Right cardiac atrium (tissue), 5 donors: ENCODE data around the gene CD83. TPM values are rescaled to one million over a fixed set of nuclear protein-coding genes. Genes with fewer than 3 reads are reported as not detected.

Source experiments
- ATAC-seq, 2 donors: fragments of 200-7000 bp; cut with Tn5 transposase; one replicate each; pipeline versions ENCODE4 v1.8.0 to v1.9.1; 2020; ENCODE audit warnings: moderate library complexity in 2 of 2, mild to moderate bottlenecking in 1 of 2
- DNase-seq, 3 donors: peaks; one replicate each; pipeline ENCODE4 v3.0.0-alpha.2; 2020
- H3K27ac ChIP-seq: one replicate; pipeline ENCODE4 v1.5.1; 2013; ENCODE audit warnings: mild to moderate bottlenecking, low read length, control low read depth, moderate library complexity
- H3K27me3 ChIP-seq: one replicate; pipeline ENCODE4 v1.6.1; 2013; ENCODE audit not compliant: control insufficient read depth, insufficient read depth
- H3K4me1 ChIP-seq: one replicate; pipeline ENCODE4 v1.6.1; 2013; ENCODE audit warnings: low read length; ENCODE audit not compliant: control insufficient read depth, insufficient read depth
- H3K4me3 ChIP-seq: one replicate; pipeline ENCODE4 v1.5.1; 2013; ENCODE audit warnings: low read length, control low read depth
- H3K9me3 ChIP-seq: one replicate; pipeline ENCODE4 v1.6.1; 2013; ENCODE audit warnings: low read length; ENCODE audit not compliant: control insufficient read depth
- WGBS: extraction: QIAGEN DNeasy Blood & Tissue Kit; methylation state at CpG from one replicate; pipeline ENCODE4 v1.1.7; 2013; 5-methylcytosine and 5-hydroxymethylcytosine counted together
- intact Hi-C, 4 donors: fragments of 100-400 bp; cut with DNase I; formaldehyde crosslinking; loops; one replicate each; pipeline versions ENCODE4 v1.11.0 to v1.14.0; 2022 to 2023
- polyA plus RNA-seq: library from polyadenylated mRNA; stranded (reverse); fragments of 200-250 nt; gene quantifications from one replicate; pipeline ENCODE4 v1.2.3, GENCODE V29; 2013
- total RNA-seq, 4 donors: library from RNA; stranded (reverse); fragmentation: NEBNext Ultra II Directional; extraction: Animal tissue kit (Norgen Biotek cat#: 25700); gene quantifications; one replicate each; pipeline ENCODE4 v1.2.1, GENCODE V29; 2021
- donor health status: healthy with polysubstance abuse.
- donor health status: DM: no; HTN: yes; CAD: no.
- donor health status: DM: no; HTN: no; CAD: no.
- donor health status: DM: no; HTN: yes; CAD: no; lungs with severe emphysema.
- donor health status: DM: yes; HTN: yes; CAD: no.

CD83 gene
- total and polyA plus RNA-seq, 5 donors: 1.7 to 2.6 (median 1.9) TPM

GRCh38 chr6:14135893-14136539 is 18.4 kb downstream of the CD83 start:
- no peaks in the 10 kb centered on the region for H3K27me3 ChIP-seq
- no peak overlapping the region for H3K4me3 ChIP-seq
- no peaks in the 10 kb centered on the region for H3K9me3 ChIP-seq
- WGBS: 84% methylated on average over 9 of the region's 9 CpGs
- H3K4me1 ChIP-seq: no peaks in the 10 kb centered on the region
- intact Hi-C loops: loop anchor here in 1 of 4 donors (10.0 kb wide), 1 partner anchor 1489 kb away; no protein-coding TSS in a partner anchor
- DNase-seq (no peak), ATAC-seq (no peak)
- no peak overlapping the region for H3K27ac ChIP-seq

- intact Hi-C loops: loop anchor here in 1 of 4 donors (10.0 kb wide), 1 partner anchor 1486 kb away; no protein-coding TSS in a partner anchor
- H3K27ac ChIP-seq: no peak overlapping the region
- no peaks in the 10 kb centered on the region for H3K9me3 ChIP-seq
- H3K4me3 ChIP-seq: no peak overlapping the region
- WGBS: 85% methylated on average over 9 of the region's 9 CpGs
- no peaks in the 10 kb centered on the region for H3K27me3 ChIP-seq
- no peaks in the 10 kb centered on the region for H3K4me1 ChIP-seq
- no peak for DNase-seq
- no peak for ATAC-seq
These were observed 21.2 kb downstream of the CD83 start for GRCh38 chr6:14138701-14139215.

- DNase-seq (no peak), ATAC-seq (no peak)
- Histone ChIP-seq H3K9me3 (no peaks in the 10 kb centered on the region), H3K27me3 (no peaks in the 10 kb centered on the region), H3K4me1 (no peaks in the 10 kb centered on the region), H3K4me3 (no peak overlapping the region), H3K27ac (no peak overlapping the region)
- intact Hi-C loops: loop anchor here in 1 of 4 donors (10.0 kb wide), 1 partner anchor 227 kb away; no protein-coding TSS in a partner anchor
- 87% methylated on average over 5 of the region's 5 CpGs for WGBS
These were observed 23.9 kb downstream of the CD83 start for GRCh38 chr6:14141351-14142062.

GRCh38 chr6:14142063-14142450 is 24.5 kb downstream of the CD83 start:
- Histone ChIP-seq H3K9me3 (no peaks in the 10 kb centered on the region), H3K27me3 (no peaks in the 10 kb centered on the region), H3K4me1 (no peaks in the 10 kb centered on the region), H3K4me3 (no peak overlapping the region), H3K27ac (no peak overlapping the region)
- DNase-seq (no peak), ATAC-seq (no peak)
- WGBS: 88% methylated on average over 7 of the region's 7 CpGs
- intact Hi-C loops: loop anchor here in 1 of 4 donors (10.0 kb wide), 1 partner anchor 227 kb away; no protein-coding TSS in a partner anchor

GRCh38 chr6:14142511-14143223 is 25.1 kb downstream of the CD83 start:
- no peaks in the 10 kb centered on the region for H3K9me3 ChIP-seq
- DNase-seq: no peak
- no peak overlapping the region for H3K27ac ChIP-seq
- intact Hi-C loops: loop anchor here in 1 of 4 donors (10.0 kb wide), 1 partner anchor 228 kb away; no protein-coding TSS in a partner anchor
- peak in 1 of 2 donors; percentile 44 for ATAC-seq
- no peak overlapping the region for H3K4me3 ChIP-seq
- 68% methylated on average over 3 of the region's 3 CpGs for WGBS
- H3K27me3 ChIP-seq: no peaks in the 10 kb centered on the region
- no peaks in the 10 kb centered on the region for H3K4me1 ChIP-seq

- WGBS: 72% methylated on average over 4 of the region's 4 CpGs
- Histone ChIP-seq H3K4me1 (no peaks in the 10 kb centered on the region), H3K27ac (no peak overlapping the region), H3K9me3 (no peaks in the 10 kb centered on the region), H3K27me3 (no peaks in the 10 kb centered on the region), H3K4me3 (no peak overlapping the region)
- DNase-seq (no peak), ATAC-seq (no peak)
- intact Hi-C loops: loop anchor here in 1 of 4 donors (10.0 kb wide), 1 partner anchor 229 kb away; no protein-coding TSS in a partner anchor
These were observed 25.7 kb downstream of the CD83 start for GRCh38 chr6:14143305-14143704.

- Histone ChIP-seq H3K27ac (no peak overlapping the region), H3K27me3 (no peaks in the 10 kb centered on the region), H3K4me1 (no peaks in the 10 kb centered on the region), H3K4me3 (no peak overlapping the region), H3K9me3 (no peaks in the 10 kb centered on the region)
- WGBS: 54% methylated on average over 8 of the region's 8 CpGs
- peak; percentile 63 to 83 (median 75) for DNase-seq
- intact Hi-C loops: loop anchor here in 2 of 4 donors (5.0 to 10.0 kb wide), 2 partner anchors 230 to 237 kb away; no protein-coding TSS in a partner anchor
- ATAC-seq: peak; percentile 59 to 87
These were observed 27.1 kb downstream of the CD83 start for GRCh38 chr6:14144678-14145113.

GRCh38 chr6:14146506-14147096 is 29.0 kb downstream of the CD83 start:
- Histone ChIP-seq H3K27me3 (no peaks in the 10 kb centered on the region), H3K27ac (no peak overlapping the region), H3K4me1 (no peaks in the 10 kb centered on the region), H3K4me3 (no peak overlapping the region), H3K9me3 (no peaks in the 10 kb centered on the region)
- ATAC-seq (peak in 1 of 2 donors; percentile 12), DNase-seq (no peak)
- intact Hi-C loops: loop anchor here in 2 of 4 donors (5.0 to 10.0 kb wide), 2 partner anchors 232 to 239 kb away; no protein-coding TSS in a partner anchor
- 65% methylated on average over 10 of the region's 10 CpGs for WGBS

- Histone ChIP-seq H3K27ac (no peak overlapping the region), H3K4me3 (no peak overlapping the region), H3K9me3 (no peaks in the 10 kb centered on the region), H3K4me1 (no peaks in the 10 kb centered on the region), H3K27me3 (no peaks in the 10 kb centered on the region)
- intact Hi-C loops: loop anchor here in 2 of 4 donors (5.0 to 10.0 kb wide), 2 partner anchors 233 to 241 kb away; no protein-coding TSS in a partner anchor
- ATAC-seq: no peak
- 75% methylated on average over 7 of the region's 7 CpGs for WGBS
- no peak for DNase-seq
These were observed 30.3 kb downstream of the CD83 start for GRCh38 chr6:14147891-14148290.

GRCh38 chr6:14148471-14148870 is 30.9 kb downstream of the CD83 start:
- Histone ChIP-seq H3K4me3 (no peak overlapping the region), H3K27ac (no peak overlapping the region), H3K4me1 (no peaks in the 10 kb centered on the region), H3K9me3 (no peaks in the 10 kb centered on the region), H3K27me3 (no peaks in the 10 kb centered on the region)
- ATAC-seq: no peak
- DNase-seq: no peak
- WGBS: 92% methylated on average over 5 of the region's 5 CpGs
- intact Hi-C loops: loop anchor here in 2 of 4 donors (5.0 to 10.0 kb wide), 2 partner anchors 234 to 241 kb away; no protein-coding TSS in a partner anchor
